Coronary artery (tissue), 2 donors: ENCODE results near the gene CFAP97.

Source experiments
- DNase-seq: peaks from one replicate; pipeline ENCODE4 v3.0.0-alpha.2; 2017; ENCODE audit warnings: low spot score
- H3K27ac ChIP-seq, 2 donors: fragments of 200-600 bp; sonication (generic); one replicate each; pipeline ENCODE4 v1.5.1; 2016 to 2019
- H3K4me3 ChIP-seq: fragments of 200-600 bp; sonication (generic); 2 replicates; pipeline ENCODE4 v1.5.1; 2016; ENCODE audit warnings: mild to moderate bottlenecking, moderate library complexity
- TF ChIP-seq, protein P1 (sequence below): fragments of 200-600 bp; sonication (generic); IDR thresholded peaks from one replicate; pipeline ENCODE4 v1.5.1; 2019; ENCODE audit warnings: antibody characterized with exemption

Gene CFAP97

DNA sequence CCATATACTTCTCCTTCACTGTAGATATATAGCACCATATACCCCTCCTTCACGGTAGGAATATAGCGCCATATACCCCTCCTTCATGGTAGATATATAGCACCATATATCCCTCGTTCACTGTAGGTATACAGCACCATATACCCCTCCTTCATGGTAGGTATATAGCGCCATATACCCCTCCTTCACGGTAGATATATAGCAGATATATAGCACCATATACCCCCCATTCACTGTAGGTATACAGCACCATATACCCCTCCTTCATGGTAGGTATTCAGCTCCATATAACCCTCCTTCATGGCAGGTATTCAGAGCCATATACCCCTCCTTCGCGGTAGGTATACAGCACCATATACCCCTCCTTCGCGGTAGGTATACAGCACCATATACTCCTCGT lies 18.1 kb upstream of the CFAP97 start:
- no peak for DNase-seq
- H3K4me3 ChIP-seq, result no peak overlapping the region
- no peak overlapping the region for H3K27ac ChIP-seq
- TF ChIP-seq, protein P1, sequence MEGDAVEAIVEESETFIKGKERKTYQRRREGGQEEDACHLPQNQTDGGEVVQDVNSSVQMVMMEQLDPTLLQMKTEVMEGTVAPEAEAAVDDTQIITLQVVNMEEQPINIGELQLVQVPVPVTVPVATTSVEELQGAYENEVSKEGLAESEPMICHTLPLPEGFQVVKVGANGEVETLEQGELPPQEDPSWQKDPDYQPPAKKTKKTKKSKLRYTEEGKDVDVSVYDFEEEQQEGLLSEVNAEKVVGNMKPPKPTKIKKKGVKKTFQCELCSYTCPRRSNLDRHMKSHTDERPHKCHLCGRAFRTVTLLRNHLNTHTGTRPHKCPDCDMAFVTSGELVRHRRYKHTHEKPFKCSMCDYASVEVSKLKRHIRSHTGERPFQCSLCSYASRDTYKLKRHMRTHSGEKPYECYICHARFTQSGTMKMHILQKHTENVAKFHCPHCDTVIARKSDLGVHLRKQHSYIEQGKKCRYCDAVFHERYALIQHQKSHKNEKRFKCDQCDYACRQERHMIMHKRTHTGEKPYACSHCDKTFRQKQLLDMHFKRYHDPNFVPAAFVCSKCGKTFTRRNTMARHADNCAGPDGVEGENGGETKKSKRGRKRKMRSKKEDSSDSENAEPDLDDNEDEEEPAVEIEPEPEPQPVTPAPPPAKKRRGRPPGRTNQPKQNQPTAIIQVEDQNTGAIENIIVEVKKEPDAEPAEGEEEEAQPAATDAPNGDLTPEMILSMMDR, result no peak

DNA sequence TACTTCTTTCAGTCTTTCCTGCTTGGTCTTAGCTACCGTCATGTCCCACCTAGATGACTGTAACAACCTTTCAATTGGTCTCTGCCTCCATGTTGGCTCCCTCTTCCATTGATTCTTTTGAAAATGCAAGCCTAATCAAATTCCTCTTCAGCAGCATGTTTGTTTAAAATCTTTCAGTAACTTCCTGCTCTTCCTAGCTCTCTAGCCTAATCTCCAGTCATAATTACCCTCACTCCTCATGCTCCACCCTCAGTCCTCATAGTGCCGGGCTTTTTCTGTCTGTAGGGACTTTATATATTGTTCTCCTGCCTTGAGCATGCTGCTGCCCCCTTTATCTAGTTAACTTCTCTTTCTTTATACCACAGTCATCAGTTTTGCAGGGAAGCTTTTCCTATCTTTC lies 17.7 kb upstream of the CFAP97 start:
- Histone ChIP-seq H3K27ac (no peak overlapping the region), H3K4me3 (no peak overlapping the region)
- DNase-seq, result no peak
- TF ChIP-seq, protein P1, result no peak

DNA sequence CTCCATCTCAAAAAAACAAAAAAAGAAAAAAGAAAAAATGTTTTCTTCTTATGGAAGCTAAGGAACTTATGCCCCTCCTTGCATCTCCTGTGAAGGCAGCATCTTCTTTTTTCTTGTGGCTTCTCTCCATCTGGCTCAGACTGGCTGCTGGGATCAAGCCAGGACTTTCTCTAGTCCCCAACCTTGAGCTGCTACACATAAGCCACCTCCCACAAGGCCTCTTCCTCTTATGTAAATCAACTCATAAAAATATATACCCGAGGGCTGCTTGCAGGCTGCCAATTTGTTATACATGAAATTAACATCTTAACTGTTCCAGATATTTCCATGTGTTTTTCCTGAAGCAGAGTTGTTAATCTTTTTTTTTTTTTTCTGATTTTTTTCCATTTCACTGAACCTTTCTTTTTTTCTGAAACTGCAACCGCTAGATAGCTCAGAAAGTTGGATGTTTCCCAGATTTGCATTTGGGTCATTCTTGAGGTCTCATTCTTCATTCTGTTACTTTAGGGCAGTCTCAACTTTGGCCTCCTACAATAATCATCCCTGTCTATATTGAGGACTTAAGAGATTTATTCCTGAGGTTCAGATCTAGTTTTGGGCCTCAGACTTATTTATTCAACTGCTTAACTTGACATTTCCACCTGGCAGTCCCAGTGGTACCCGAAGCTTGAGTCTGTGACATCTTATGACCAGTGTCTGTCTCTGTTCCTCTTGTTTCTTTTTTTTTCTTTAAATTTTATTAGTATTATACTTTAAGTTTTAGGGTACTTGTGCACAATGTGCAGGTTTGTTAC lies 15.9 kb upstream of the CFAP97 start:
- no peak overlapping the region for H3K4me3 ChIP-seq
- DNase-seq, result no peak
- TF ChIP-seq, protein P1, result no peak
- H3K27ac ChIP-seq, result no peak overlapping the region

DNA sequence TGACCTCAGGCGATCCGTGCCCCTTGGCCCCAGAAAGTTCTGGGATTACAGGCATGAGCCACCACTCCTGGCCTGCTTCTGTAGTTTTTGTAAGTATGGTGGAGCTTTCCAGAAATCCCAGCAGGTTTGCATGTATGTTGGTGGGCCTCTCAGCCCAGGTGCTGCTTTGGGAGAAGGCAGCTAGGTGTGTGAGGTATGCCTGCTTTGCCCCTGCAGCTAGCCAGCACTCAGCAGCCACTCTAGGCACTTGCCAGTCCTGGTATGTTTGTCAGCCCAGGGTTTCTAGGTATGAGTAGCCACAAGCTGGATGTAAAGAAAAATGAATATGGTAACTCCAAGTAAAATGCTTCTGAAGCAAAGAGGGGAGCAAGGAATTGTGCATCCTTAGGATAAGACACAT lies 14.5 kb upstream of the CFAP97 start:
- TF ChIP-seq, protein P1, result no peak
- H3K27ac ChIP-seq, result no peak overlapping the region
- no peak overlapping the region for H3K4me3 ChIP-seq
- no peak for DNase-seq

DNA sequence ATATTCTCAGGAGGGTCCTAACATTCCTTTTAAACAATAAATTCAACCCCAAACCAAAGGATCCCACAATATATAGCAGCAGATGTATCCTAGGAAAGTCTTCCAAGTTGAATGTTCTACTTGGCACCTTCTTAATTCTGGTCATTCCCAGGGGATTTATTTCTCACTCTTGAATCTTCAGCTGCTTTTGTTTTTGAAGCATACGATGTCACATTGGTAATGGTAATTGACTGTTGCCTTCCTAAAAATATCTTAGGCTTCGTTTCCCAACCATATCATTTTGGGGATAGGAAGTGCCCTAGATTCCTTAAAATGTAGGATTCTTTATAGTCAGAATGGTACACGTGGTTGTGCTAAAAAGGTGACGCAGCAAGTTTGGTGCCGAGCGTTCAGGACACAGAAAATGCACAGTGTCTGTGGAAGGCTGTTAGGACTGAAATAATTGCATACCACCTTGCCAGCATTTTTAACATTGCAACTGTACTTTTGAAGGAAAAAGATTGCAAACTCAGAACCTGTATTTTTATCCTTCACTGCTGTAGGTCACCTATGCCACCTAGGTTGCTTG lies 13.7 kb upstream of the CFAP97 start:
- no peak overlapping the region for H3K4me3 ChIP-seq
- TF ChIP-seq, protein P1, result no peak
- no peak overlapping the region for H3K27ac ChIP-seq
- DNase-seq, result no peak

DNA sequence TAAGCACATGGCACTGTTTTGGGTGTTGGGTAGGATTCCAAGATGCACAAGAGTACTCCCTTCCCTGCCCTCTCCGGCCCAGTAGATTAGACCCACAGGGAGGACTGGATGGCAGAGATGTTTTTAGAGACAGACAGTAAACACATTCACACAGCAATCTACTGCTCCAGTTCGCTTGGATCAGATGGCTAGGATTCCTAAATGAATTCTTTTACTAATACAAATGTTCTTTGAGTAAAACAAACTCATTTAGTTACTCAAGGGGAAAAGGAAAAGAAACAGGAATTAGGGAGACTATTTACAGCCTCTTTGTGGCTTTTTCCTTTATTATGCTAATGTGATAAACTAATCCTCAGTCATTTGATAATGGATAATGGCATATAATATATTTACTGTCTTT lies 11.5 kb upstream of the CFAP97 start:
- Histone ChIP-seq H3K4me3 (no peak overlapping the region), H3K27ac (no peak overlapping the region)
- TF ChIP-seq, protein P1, result no peak
- DNase-seq, result no peak

DNA sequence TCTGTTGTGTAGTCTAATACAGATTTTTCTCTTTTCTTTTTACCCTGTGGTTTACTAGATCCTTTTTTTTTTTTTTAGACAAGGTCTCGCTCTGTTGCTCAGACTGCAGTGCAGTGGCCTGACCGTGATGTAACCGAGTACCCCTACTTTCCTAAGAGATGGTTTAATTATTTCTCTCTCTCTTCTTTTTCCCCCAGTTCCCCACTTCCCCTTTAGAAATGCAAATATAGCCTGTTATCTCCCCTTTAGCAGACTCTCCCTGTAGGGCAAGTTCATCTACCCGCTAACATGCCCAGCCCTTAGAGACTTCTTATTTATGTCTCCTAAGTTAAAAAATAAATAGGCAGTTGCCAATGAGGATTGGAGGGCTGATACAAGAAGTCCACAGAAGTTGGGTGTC lies 10.1 kb upstream of the CFAP97 start:
- TF ChIP-seq, protein P1, result no peak
- no peak for DNase-seq
- H3K27ac ChIP-seq, result no peak overlapping the region
- H3K4me3 ChIP-seq, result no peak overlapping the region
